COLO829 (cell line): Measurements from ENCODE around the gene USP49.

Experiments used
- DNase-seq: peaks from one replicate; pipeline ENCODE4 v3.0.0; 2012; ENCODE audit warnings: low spot score

USP49 gene

GRCh38 chr6:41929924-41930323, 34.7 kb upstream of the USP49 start:
- DNase-seq, result no peak

DNA sequence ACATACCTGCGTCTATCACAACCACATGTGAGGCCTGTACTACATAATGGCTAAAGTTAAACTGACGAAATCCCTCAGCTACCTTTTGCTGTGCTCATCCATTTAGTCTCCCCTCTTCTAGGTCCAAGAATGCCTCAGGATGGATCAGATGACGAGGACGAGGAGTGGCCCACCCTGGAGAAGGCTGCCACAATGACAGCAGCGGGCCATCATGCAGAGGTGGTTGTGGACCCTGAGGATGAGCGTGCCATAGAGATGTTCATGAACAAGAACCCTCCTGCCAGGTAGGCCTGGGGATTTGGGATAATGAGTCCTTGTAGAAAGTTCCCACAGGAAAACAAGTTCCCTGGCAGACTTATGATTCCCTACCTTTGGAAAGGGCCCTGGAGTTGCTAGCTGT, 32.1 kb upstream of the USP49 start:
- no peak for DNase-seq

DNA sequence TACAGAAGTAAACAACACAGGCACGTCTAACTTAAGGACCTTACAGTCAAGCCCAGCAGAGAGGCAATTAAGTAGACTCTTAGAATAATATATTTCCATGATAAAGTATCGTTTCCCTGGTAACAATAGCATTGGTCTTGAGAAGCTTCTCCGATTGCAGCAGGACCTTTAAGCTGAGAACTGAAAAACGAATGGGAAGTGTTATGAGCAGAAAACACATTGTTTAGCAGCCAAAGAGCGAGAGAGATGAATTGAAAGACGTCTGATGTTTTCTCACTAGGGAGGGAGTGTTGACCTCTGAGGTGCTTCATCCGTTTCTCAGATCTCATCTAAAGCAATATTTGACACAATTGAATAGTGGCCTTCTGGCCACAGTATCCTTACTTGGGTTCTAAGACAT, 27.0 kb upstream of the USP49 start:
- no peak for DNase-seq

DNA sequence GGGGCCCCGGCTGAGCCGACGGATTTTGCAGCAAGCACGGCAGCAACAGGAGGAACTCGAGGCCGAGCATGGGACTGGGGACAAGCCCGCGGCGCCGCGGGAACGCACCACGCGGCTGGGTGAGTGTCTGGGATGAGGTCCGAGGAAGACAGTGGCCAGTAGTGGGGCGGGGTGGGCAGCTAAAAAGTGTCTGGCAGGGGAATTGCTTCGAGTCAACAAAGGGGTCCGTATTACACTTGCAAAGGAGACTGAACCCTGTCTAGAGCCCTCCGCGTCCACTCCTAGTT, 26.5 kb upstream of the USP49 start:
- no peak for DNase-seq

DNA sequence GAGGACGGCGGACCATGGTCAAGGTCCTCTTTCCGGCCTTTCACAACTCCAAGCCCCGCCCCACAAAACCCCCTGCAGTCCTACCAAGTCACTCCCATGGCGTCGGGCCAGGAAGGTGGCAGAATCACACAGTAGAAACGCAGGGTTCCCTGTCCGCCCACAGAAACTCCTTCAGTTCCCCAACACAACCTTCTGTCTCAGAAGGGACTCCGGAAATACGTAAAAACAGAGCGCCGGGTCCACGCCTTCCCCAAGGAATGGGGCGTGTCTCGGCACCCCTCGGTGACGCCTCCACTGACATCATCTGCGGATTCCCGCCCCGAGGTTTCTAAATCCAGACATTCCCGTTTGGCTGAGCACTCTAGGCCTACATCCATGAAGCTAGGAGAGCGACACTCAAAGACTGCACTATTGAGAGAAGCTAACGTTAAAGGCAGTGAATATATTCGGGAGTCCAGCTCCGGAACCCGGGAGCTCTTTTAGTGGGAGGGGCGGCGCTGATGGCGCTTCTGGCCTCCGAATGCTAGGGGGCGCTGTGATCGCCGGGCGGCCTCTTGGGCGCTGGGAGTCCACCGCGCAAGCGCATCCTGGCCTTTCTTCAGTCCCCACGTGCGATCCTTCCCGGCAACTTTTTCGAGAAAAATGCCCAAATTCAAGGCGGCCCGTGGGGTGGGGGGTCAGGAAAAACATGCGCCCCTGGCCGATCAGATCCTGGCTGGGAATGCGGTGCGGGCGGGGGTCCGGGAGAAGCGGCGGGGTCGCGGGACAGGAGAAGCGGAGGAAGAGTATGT, 25.9 kb upstream of the USP49 start, which contains the start of the genes BYSL and MED20:
BYSL (plus strand) TSS at position 579 of the 791 bp plus-strand sequence; CDS start at position 643, 64 bp downstream.
MED20 (minus strand) TSS at position 219 of the 791 bp plus-strand sequence; CDS start at position 98, 121 bp downstream.
- DNase-seq, result peak; percentile 99

DNA sequence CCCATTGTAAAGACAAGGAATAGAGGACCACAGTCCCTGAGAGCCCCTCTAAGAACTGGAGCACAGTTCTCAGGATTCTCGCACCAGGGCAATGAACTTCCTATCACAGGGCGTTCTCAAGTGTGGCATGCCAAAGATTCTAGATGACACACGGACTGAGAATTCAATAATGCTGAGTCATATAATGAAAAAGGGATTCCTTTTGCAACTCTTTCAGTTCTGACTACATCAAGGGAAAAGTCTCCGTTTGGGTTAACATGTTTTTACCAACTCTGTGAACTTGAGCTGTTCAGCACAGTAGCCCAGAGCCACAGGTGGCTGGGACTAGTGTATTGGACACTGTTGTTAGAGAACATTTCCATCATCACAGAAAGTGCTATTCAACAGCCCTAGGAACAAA, 22.4 kb upstream of the USP49 start:
- DNase-seq, result peak; percentile 60

DNA sequence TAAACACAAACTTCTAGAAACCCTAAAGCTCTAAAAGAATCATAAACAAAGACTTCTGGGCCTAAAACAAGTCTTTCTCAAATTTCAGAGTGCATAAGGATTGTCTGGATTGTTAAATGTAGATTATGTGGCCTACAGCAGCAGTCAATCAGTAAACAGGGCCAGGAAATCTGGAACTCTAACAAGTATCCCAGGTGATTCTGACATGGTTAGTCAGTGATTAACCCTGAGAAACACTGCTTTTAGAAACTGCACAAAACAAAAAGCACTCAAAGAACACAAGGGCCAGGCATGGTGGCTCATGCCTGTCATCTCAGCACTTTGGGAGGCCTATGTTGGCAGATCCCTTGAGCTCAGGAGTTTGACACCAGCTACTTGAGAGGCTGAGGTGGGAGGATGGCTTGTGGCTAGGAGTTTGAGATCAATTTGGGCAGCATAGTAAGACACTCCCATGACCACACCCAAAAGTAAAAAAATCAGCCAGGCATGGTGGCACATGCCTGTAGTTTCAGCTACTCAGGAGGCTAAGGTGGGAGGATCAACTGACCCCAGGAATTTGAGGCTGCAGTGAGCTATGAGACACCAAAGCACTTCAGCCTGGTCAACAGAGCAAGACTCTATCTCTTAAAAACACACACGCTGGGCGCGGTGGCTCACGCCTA, 19.8 kb upstream of the USP49 start:
- no peak for DNase-seq

- no peak for DNase-seq
Measured at GRCh38 chr6:41914343-41914742, 19.2 kb upstream of the USP49 start.

DNA sequence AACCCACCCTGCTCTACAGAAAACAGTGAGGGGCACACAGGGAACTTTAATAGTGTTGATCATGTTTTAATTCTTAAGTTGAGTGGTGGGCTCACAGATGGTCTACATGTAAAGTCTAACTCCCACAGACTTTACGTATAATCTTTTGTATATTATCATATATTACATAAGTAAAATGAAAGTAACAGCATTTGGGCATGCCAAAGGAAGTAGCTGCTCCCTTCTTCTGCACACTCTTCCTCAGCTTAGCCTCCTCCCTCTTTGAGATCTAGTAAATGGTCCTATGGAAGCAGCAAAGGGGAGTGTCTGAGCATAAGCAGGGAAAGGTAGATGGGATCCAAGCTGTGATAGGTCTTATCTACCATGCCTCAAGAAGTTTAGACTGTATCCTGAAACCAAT, 14.6 kb upstream of the USP49 start:
- no peak for DNase-seq

DNA sequence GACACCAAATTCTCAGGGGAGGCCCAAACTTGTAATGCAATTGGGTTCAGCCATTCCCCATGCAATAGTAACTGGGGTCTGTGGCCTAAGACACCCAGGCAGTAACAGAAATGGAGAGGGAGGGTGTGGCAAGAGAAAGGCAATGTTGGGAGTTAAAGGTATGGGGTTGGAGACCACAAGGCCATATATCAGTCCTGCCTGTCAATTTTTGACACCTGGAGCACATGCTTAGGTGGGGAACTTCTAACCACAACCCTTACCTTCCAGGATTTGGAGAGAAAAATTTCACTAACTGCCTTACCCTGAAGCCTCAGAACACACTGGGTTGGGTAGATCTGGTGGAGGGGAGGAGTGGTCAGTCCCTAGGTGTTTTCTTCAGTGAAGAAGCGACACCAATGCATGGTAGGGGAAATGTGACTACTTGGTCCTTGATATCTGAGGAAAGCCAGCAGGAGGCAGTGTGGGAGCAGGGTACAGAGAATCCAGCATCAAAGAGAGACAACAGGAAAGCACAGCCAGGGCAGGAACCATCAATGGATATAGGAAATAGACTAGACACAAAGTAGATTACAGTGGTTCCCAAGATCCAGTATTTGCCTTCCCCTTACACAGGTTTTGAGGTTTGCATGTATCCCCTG, 6.8 kb upstream of the USP49 start:
- no peak for DNase-seq

- DNase-seq, result no peak
Measured at GRCh38 chr6:41900861-41901260, 5.7 kb upstream of the USP49 start.

DNA sequence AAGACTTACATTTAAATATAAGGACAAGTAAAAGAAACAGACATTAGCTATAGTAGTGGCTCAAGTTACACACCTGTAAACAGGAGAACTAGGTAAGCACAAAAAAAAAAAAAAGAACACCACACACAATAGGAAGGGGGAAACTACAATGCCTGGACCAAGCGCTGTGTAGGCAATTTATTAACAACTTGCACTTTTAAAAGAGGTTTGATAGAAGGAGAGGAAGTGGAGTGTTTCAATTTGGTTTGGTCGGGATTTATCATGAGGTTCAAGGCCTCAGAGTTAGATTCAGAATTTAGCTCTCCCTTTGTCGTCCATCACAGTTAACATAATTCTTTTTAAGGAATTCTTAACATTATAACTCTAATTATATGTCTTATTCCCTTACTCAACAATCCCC, 1.1 kb upstream of the USP49 start:
- no peak for DNase-seq

- no peak for DNase-seq
Measured at GRCh38 chr6:41894366-41895299, 542 bp downstream of the USP49 start.

- DNase-seq, result no peak
Measured at GRCh38 chr6:41892921-41893564, 2.1 kb downstream of the USP49 start.

DNA sequence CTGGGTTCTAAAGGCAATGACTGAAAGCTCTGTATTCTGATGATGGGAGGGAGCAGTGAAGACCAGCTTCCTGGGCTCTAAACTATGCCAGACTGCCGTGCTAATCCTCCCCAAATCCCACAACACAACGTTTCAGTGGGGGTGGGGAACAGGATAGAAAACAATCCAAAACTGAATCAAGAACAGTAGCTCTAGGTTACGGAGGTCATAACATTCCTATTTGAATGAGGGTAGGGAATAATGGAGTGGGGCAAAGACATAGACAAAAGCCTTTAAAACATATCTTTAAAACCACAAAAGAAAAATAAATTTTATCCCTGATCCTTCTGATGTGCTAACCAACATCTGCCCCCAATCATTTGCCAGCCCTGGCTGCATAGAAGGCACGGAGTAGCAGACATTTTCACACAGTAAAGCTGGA, 7.8 kb downstream of the USP49 start:
- no peak for DNase-seq

DNA sequence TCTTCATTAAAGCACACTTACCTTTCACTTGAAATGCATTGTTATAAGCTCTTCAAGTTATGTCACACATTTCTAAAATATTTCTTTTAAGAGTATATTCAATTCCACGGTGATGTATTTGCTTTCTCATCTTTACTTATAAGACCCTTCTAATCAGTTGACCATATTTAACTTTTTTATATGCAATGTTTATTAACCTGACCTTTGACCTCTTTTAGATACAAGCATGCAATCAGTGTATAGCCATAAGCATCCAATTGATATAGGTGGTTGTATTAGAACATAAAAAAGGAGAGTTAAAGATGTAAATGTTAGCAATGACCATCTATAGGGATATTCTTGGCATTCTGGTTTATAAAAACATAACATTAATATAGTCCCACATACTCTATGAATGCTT, 9.2 kb downstream of the USP49 start:
- no peak for DNase-seq

DNA sequence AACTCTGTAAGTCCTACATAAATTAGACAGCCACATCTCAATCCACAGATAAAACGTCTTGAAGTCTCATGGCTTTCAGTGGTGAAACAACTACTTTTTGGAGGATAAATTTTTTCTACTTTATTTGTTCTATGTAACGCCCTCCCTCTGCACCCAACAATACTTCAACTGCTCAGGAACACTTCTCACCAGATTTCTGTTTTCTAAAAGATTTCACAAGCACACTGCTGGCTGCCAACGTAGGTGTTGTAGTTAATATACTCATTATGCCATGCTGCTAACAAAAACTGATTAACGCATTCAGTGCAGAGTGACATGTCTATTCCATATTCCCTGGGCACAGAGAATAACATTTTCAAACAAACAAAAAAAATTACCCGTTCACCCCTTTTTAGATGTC, 10.2 kb downstream of the USP49 start:
- DNase-seq, result no peak

DNA sequence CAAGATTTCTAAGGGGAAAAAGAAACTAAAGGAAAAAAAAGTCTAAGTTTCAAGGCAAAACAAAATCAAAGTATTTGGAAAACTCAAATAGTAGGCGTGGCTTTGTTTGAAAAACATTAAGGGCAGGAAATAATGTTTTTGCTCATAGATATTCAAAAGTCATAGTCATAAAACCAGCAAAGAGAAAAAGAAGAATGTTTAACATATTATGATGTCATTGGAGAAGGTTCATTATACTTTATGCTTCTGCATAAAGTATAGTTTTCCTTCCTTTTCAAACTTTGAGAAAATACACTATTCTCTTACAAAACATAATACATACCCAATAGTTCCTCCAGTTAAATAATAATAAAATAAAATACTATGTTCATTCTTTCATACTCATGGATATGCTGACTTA, 13.7 kb downstream of the USP49 start:
- no peak for DNase-seq

- DNase-seq, result no peak
Measured at GRCh38 chr6:41878961-41879405, 16.2 kb downstream of the USP49 start.

- DNase-seq, result no peak
Measured at GRCh38 chr6:41878246-41878645, 16.9 kb downstream of the USP49 start.

DNA sequence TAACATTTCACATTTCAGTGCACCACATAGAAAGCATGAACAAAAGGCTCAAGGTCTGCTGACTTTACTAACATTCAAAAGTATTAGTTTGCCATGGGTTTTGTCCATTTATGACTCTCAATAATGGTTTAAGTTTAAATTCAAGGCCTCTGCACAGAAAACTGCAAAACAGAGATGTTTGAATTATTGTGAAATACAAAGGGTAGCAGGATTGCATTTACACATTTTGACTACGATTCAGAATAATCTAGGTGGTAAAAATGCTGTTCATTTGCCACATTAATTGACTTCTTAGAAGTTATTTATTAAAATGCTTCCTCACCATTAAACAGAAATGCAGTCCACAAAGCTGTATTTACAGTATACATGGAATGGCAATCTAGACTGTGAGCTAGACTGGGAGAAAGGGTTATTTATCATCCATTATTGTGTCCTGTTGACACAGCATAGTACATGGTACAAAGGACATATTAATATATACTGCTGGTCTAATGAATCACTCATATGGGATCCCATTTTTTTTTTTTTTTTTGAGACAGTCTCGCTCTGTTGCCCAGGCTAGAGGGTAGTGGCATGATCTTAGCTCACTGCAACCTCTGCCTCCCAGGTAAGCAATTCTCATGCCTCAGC, 18.0 kb downstream of the USP49 start:
- DNase-seq, result no peak
